ENCODE measurements around the gene PREX1.

The PREX1 gene

DNA sequence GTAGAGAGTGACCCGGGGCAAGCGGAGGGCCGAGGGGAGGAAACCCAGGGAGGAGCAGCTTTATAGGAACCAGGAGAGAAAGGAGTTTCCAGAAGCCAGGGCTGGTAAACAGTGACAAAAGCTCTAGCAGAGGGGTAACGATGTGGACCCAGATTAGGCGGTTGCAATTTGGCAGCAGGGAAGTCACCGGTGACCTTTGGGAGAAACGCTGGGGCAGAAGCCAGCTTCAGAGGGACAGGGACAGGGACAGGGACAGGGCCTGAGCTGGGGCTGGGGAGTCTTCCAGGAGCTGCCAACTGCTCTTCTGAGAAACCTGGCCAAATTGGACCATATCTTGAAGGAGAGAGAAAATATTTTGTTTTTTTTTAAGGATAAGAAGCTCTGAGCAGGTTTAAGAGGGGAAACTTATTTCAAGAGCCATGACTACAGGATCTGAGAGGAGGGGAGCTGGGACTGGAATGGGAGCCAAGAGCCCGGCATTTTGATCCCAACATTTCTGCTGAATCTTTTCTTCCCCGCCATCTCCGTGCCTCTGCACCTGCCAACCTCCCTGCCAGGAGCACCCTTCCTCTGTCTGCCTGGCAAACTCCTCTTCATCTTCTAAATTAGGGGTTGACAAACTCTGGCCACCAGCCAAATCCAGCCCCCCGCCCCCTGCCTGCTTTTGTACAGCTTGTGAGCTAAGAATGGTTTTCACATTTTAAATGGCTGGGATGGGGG, 22.6 kb upstream of the PREX1 start:
- no peak overlapping the region for H3K4me3 ChIP-seq (replicated peaks; ENCODE audit: low read depth, low read length)
- DNase-seq (ENCODE audit: extremely low read depth, insufficient read length), result no peak
- TF ChIP-seq, protein P1, sequence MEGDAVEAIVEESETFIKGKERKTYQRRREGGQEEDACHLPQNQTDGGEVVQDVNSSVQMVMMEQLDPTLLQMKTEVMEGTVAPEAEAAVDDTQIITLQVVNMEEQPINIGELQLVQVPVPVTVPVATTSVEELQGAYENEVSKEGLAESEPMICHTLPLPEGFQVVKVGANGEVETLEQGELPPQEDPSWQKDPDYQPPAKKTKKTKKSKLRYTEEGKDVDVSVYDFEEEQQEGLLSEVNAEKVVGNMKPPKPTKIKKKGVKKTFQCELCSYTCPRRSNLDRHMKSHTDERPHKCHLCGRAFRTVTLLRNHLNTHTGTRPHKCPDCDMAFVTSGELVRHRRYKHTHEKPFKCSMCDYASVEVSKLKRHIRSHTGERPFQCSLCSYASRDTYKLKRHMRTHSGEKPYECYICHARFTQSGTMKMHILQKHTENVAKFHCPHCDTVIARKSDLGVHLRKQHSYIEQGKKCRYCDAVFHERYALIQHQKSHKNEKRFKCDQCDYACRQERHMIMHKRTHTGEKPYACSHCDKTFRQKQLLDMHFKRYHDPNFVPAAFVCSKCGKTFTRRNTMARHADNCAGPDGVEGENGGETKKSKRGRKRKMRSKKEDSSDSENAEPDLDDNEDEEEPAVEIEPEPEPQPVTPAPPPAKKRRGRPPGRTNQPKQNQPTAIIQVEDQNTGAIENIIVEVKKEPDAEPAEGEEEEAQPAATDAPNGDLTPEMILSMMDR (IDR thresholded peaks at IDR 0.05; ENCODE audit: insufficient read depth, low read length, poor library complexity, severe bottlenecking), result no peak
- H3K36me3 ChIP-seq (ENCODE audit: control insufficient read depth, insufficient read depth, low read length), result no peaks in the 10 kb centered on the region
- no peaks in the 10 kb centered on the region for H3K27me3 ChIP-seq (replicated peaks; ENCODE audit: control insufficient read depth, insufficient read depth, low read length)

GRCh38 chr20:48849779-48850178, 22.0 kb upstream of the PREX1 start:
- TF ChIP-seq, protein P1 (IDR thresholded peaks at IDR 0.05; ENCODE audit: insufficient read depth, low read length, poor library complexity, severe bottlenecking), result no peak
- Histone ChIP-seq H3K27me3 (replicated peaks; ENCODE audit: control insufficient read depth, insufficient read depth, low read length) (no peaks in the 10 kb centered on the region), H3K36me3 (ENCODE audit: control insufficient read depth, insufficient read depth, low read length) (no peaks in the 10 kb centered on the region), H3K4me3 (replicated peaks; ENCODE audit: low read depth, low read length) (no peak overlapping the region)
- DNase-seq (ENCODE audit: extremely low read depth, insufficient read length), result no peak

DNA sequence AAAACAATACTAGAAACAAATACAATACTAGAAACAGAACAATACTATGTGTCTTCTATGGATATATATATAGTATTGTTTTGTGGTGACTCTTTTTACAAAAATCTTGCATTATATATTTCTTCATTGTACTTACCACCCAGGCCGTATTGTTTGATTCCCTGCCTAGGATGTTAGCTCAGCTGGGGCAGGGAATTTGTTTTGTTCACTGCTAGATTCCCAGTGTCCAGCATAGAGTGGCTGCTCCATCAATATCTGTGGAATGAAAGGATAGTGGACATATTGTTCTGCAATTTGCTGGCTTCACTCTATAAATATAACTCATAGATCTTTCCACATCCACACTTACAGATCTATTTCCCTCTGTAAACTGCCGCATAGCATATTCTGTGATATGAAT, 21.5 kb upstream of the PREX1 start:
- DNase-seq (ENCODE audit: extremely low read depth, insufficient read length), result no peak
- TF ChIP-seq, protein P1 (IDR thresholded peaks at IDR 0.05; ENCODE audit: insufficient read depth, low read length, poor library complexity, severe bottlenecking), result no peak
- Histone ChIP-seq H3K27me3 (replicated peaks; ENCODE audit: control insufficient read depth, insufficient read depth, low read length) (no peaks in the 10 kb centered on the region), H3K36me3 (ENCODE audit: control insufficient read depth, insufficient read depth, low read length) (no peaks in the 10 kb centered on the region), H3K4me3 (replicated peaks; ENCODE audit: low read depth, low read length) (no peak overlapping the region)

GRCh38 chr20:48847498-48848205, 19.9 kb upstream of the PREX1 start:
- H3K4me3 ChIP-seq (replicated peaks; ENCODE audit: low read depth, low read length), result no peak overlapping the region
- H3K27me3 ChIP-seq (replicated peaks; ENCODE audit: control insufficient read depth, insufficient read depth, low read length), result no peaks in the 10 kb centered on the region
- H3K36me3 ChIP-seq (ENCODE audit: control insufficient read depth, insufficient read depth, low read length), result no peaks in the 10 kb centered on the region
- DNase-seq (ENCODE audit: extremely low read depth, insufficient read length), result no peak
- TF ChIP-seq, protein P1 (IDR thresholded peaks at IDR 0.05; ENCODE audit: insufficient read depth, low read length, poor library complexity, severe bottlenecking), result no peak

- Histone ChIP-seq H3K27me3 (replicated peaks; ENCODE audit: control insufficient read depth, insufficient read depth, low read length) (no peaks in the 10 kb centered on the region), H3K4me3 (replicated peaks; ENCODE audit: low read depth, low read length) (no peak overlapping the region; the same call in 1 of the 2 replicates), H3K36me3 (ENCODE audit: control insufficient read depth, insufficient read depth, low read length) (no peaks in the 10 kb centered on the region)
- peak; percentile 80 for DNase-seq (ENCODE audit: extremely low read depth, insufficient read length)
- TF ChIP-seq, protein P1 (IDR thresholded peaks at IDR 0.05; ENCODE audit: insufficient read depth, low read length, poor library complexity, severe bottlenecking), result no peak
Measured at GRCh38 chr20:48846516-48847492, 19.0 kb upstream of the PREX1 start.
